Neural crest cell (in vitro differentiated cells): ENCODE measurements around the gene CCL20. TPM values are rescaled to one million over a fixed set of nuclear protein-coding genes. Genes with fewer than 3 reads are reported as not detected.

Experiments
- DNase-seq: peaks from one replicate; pipeline ENCODE4 v3.0.0; 2021; ENCODE audit warnings: low read depth, mixed read lengths, low spot score
- H3K27ac Mint-ChIP-seq: one replicate; pipeline ENCODE4 v1.8.0; 2021; ENCODE audit warnings: mild to moderate bottlenecking, mixed read lengths; ENCODE audit not compliant: unreplicated experiment
- H3K27me3 Mint-ChIP-seq: 2 replicates; pipeline ENCODE4 v1.8.0; 2021; ENCODE audit warnings: low read depth, mild to moderate bottlenecking, mixed read lengths
- H3K36me3 Mint-ChIP-seq: 2 replicates; pipeline ENCODE4 v1.8.0; 2021; ENCODE audit warnings: low read depth, mild to moderate bottlenecking, mixed read lengths
- H3K4me1 Mint-ChIP-seq: 2 replicates; pipeline ENCODE4 v1.8.0; 2021; ENCODE audit warnings: mixed read lengths
- H3K4me3 Mint-ChIP-seq: one replicate; pipeline ENCODE4 v1.8.0; 2021; ENCODE audit warnings: mild to moderate bottlenecking, mixed read lengths
- H3K9me3 Mint-ChIP-seq: 2 replicates; pipeline ENCODE4 v1.8.0; 2021; ENCODE audit warnings: mixed read lengths
- total RNA-seq: library from RNA; stranded (reverse); gene quantifications from 2 replicates; pipeline ENCODE4 v1.2.1, GENCODE V29; 2021
- TF ChIP-seq, protein P1 (sequence below): fragments of 200-600 bp; sonication (generic); conservative IDR thresholded peaks from 2 replicates; pipeline ENCODE4 v1.5.0; 2021; ENCODE audit warnings: antibody characterized with exemption, mild to moderate bottlenecking

The CCL20 gene
- total RNA-seq, 1 donor from 2014 or later: not detected

DNA sequence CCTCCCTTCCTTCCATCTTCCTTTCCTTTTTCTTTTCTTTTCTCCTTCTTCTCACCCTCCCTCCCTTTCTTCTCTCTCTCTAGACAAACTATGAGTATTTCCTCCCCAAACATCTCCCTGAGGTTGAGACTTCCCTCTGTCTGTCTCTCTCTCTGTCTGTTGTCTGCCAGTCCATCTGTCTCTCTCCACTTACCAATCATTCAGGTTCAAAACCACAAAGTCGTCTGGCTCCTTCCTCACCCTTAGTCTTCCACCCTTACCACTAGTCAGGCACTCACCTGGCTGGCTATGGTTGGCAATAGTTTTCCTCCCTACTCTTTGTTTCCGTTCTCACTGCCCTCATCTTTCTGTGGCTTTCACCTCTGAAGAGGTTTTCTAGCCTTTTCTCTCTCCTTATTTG is 12.9 kb downstream of the CCL20 start:
- no peak overlapping the region for H3K27ac Mint-ChIP-seq
- H3K4me1 Mint-ChIP-seq: no peaks in the 10 kb centered on the region
- H3K27me3 Mint-ChIP-seq: peaks cover 5% of the 10 kb centered on the region
- H3K4me3 Mint-ChIP-seq: no peak overlapping the region
- no peak for DNase-seq
- TF ChIP-seq, protein P1, sequence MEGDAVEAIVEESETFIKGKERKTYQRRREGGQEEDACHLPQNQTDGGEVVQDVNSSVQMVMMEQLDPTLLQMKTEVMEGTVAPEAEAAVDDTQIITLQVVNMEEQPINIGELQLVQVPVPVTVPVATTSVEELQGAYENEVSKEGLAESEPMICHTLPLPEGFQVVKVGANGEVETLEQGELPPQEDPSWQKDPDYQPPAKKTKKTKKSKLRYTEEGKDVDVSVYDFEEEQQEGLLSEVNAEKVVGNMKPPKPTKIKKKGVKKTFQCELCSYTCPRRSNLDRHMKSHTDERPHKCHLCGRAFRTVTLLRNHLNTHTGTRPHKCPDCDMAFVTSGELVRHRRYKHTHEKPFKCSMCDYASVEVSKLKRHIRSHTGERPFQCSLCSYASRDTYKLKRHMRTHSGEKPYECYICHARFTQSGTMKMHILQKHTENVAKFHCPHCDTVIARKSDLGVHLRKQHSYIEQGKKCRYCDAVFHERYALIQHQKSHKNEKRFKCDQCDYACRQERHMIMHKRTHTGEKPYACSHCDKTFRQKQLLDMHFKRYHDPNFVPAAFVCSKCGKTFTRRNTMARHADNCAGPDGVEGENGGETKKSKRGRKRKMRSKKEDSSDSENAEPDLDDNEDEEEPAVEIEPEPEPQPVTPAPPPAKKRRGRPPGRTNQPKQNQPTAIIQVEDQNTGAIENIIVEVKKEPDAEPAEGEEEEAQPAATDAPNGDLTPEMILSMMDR: no peak
- H3K36me3 Mint-ChIP-seq: no peaks in the 10 kb centered on the region
- H3K9me3 Mint-ChIP-seq: no peaks in the 10 kb centered on the region

GRCh38 chr2:227827143-227827542 is 13.5 kb downstream of the CCL20 start:
- Mint-ChIP-seq H3K9me3 (no peaks in the 10 kb centered on the region), H3K27me3 (peaks cover 5% of the 10 kb centered on the region), H3K36me3 (no peaks in the 10 kb centered on the region), H3K4me1 (no peaks in the 10 kb centered on the region), H3K27ac (no peak overlapping the region), H3K4me3 (no peak overlapping the region)
- TF ChIP-seq, protein P1: no peak
- no peak for DNase-seq

DNA sequence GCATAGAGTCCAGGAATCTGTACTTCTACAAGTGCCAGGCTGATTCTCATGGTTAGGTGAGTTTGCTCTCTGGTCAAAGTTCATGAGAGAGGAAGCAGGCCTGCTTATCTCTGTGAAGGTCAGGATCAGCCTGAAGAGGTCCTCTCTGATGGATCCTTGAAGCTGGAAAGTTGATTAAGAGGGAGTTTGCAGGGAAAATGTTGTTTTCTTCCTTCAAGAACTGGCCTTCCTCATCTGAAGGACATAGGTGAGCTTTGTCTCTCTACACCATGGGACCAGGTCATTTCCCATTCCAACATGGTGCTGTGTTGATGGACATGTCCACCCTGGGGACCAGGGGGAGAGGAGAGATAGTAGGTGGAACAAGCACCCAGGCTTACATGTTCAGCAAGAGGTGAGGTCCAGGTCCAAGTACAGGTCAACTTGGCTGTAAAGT is 14.9 kb downstream of the CCL20 start:
- H3K9me3 Mint-ChIP-seq: no peaks in the 10 kb centered on the region
- TF ChIP-seq, protein P1: no peak
- no peak overlapping the region for H3K4me3 Mint-ChIP-seq
- H3K4me1 Mint-ChIP-seq: no peaks in the 10 kb centered on the region
- H3K36me3 Mint-ChIP-seq: no peaks in the 10 kb centered on the region
- DNase-seq: no peak
- peaks cover 5% of the 10 kb centered on the region for H3K27me3 Mint-ChIP-seq
- H3K27ac Mint-ChIP-seq: no peak overlapping the region

DNA sequence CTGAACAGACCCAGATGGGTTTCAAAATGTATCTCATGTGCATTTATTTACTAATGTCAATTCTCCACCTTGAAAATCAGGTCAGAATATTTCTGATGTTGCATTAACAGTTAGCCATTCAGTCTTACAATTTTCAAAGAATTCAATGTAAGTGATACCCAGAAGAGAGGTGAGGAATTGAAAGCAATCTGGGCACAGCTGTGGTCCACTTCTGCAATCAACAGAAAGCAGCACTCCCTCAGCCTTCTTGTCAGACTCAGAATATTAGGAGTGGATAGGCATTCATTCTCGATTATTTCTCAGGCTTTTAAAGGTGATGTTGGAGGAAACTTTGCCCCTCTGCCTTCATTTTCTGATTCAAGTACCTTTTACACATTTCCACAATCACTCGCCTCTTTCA is 15.7 kb downstream of the CCL20 start:
- no peaks in the 10 kb centered on the region for H3K4me1 Mint-ChIP-seq
- TF ChIP-seq, protein P1: no peak
- H3K36me3 Mint-ChIP-seq: no peaks in the 10 kb centered on the region
- peaks cover 5% of the 10 kb centered on the region for H3K27me3 Mint-ChIP-seq
- H3K27ac Mint-ChIP-seq: no peak overlapping the region
- no peak overlapping the region for H3K4me3 Mint-ChIP-seq
- DNase-seq: no peak
- no peaks in the 10 kb centered on the region for H3K9me3 Mint-ChIP-seq

DNA sequence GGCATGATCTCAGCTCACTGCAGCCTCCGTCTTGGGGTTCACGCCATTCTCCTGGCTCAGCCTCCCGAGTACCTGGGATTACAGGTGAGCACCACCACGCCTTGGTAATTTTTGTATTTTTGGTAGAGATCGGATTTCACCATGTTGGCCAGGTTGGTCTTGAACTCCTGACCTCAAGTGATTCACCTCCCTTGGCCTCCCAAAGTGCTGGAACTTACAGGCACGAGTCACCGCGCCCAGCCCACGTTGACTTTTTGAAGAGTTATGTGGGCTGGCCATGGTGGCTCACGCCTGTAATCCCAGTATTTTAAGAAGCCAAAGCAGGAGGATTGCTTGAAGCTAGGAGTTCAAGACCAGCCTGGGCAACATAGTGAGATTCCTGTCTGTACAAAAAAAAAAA is 20.8 kb downstream of the CCL20 start:
- Mint-ChIP-seq H3K4me3 (no peak overlapping the region), H3K27ac (no peak overlapping the region), H3K9me3 (peaks cover 3% of the 10 kb centered on the region), H3K27me3 (no peaks in the 10 kb centered on the region), H3K36me3 (no peaks in the 10 kb centered on the region), H3K4me1 (no peaks in the 10 kb centered on the region)
- no peak for DNase-seq
- TF ChIP-seq, protein P1: no peak
